Spleen (tissue), 7 donors: ENCODE data around the gene PVALEF.

ENCODE experiments used
- CTCF ChIP-seq, 11 experiments: fragments of 200-600 bp in 7 of 11; fragments of 450-650 bp in 4 of 11; sonication (generic) in 4 of 11; IDR thresholded peaks in 8 of 11; conservative IDR thresholded peaks in 3 of 11; 1 replicate in 7 of 11; 2 replicates in 4 of 11; pipeline versions ENCODE4 v1.4.0 to v1.8.0; 2016 to 2021; ENCODE audit warnings: antibody characterized with exemption in 11 of 11, inconsistent platforms in 4 of 11, mild to moderate bottlenecking in 1 of 11
- POLR2A ChIP-seq, 3 donors: fragments of 450-650 bp; IDR thresholded peaks; one replicate each; pipeline ENCODE4 v1.5.1; 2017; ENCODE audit warnings: antibody characterized with exemption in 3 of 3, mild to moderate bottlenecking in 1 of 3
- POLR2AphosphoS5 ChIP-seq, 3 donors: sonication (generic); formaldehyde crosslinking; IDR thresholded peaks; one replicate each; pipeline ENCODE4 v1.5.1; 2017; ENCODE audit warnings: antibody characterized with exemption in 3 of 3
- donor health status: DM: no; HTN: no; CAD: no; lungs with moderate emphysema.
- donor health status: DM: no; HTN: no; CAD: no.
- donor health status: DM: no; HTN: no; CAD: no.

- TF ChIP-seq CTCF (IDR thresholded peaks at IDR 0.05 in 8 of 11, conservative IDR thresholded peaks at IDR 0.05 in 3 of 11) (no peak), POLR2A (IDR thresholded peaks at IDR 0.05) (no peak), POLR2AphosphoS5 (IDR thresholded peaks at IDR 0.05) (no peak)
Observed at GRCh38 chr17:81164371-81165245, 699 bp upstream of the PVALEF start.
